SK-N-MC (cell line): Measurements from ENCODE around the gene ZFR2.

Experiments
- EZH2 ChIP-seq: fragments of 200-600 bp; sonication (generic); IDR thresholded peaks from one replicate; pipeline ENCODE4 v1.6.1; 2017; ENCODE audit warnings: antibody characterized with exemption
- POLR2AphosphoS5 ChIP-seq: IDR thresholded peaks from 2 replicates; pipeline ENCODE4 v1.6.1; 2012; ENCODE audit warnings: mild to moderate bottlenecking, low read depth, low read length, borderline replicate concordance

GRCh38 chr19:3816566-3817218 is 52.1 kb downstream of the ZFR2 start:
- TF ChIP-seq EZH2 = no peak
- no peak for TF ChIP-seq POLR2AphosphoS5
